ENCODE measurements around the gene DAO. TPM values are rescaled to one million over a fixed set of nuclear protein-coding genes. Genes with fewer than 3 reads are reported as not detected.

Gene DAO
- total RNA-seq, 2 experiments from 2014 or later = not detected

Small RNA genes within 50 kb of the gene (microRNA-seq; reads per million reads assigned to microRNA genes)
- not detected for gene MIR619 (ENCODE audit: borderline replicate concordance)

Small RNA genes within 50 kb of the gene (small RNA-seq; reads per million reads assigned to genes)
- gene MIR619 (not detected), gene RNU6-361P (not detected)

Other genes starting within 250 kb of the DAO start
- 16.9 and 20.0 TPM in 2 replicates for gene SELPLG, start 246.2 kb upstream of the DAO start, total RNA-seq (2014; rRNA removed; shearing (Covaris generic))
- 21.0 and 25.3 TPM in 2 replicates for gene SELPLG, start 246.2 kb upstream of the DAO start, total RNA-seq (2022)
- 74.7 and 76.3 TPM in 2 replicates for gene CORO1C, start 148.6 kb upstream of the DAO start, total RNA-seq (2014; rRNA removed; shearing (Covaris generic))
- 127 and 148 TPM in 2 replicates for gene CORO1C, start 148.6 kb upstream of the DAO start, total RNA-seq (2022)
- gene SSH1, start 22.5 kb upstream of the DAO start, total RNA-seq (2014; rRNA removed; shearing (Covaris generic)) = 5.3 and 8.0 TPM in 2 replicates
- gene SSH1, start 22.5 kb upstream of the DAO start, total RNA-seq (2022) = 16.6 and 17.2 TPM in 2 replicates
- not detected in 2 replicates for gene SVOP, start 141.0 kb downstream of the DAO start, total RNA-seq (2014; rRNA removed; shearing (Covaris generic))
- not detected in 2 replicates for gene SVOP, start 141.0 kb downstream of the DAO start, total RNA-seq (2022)
- gene USP30, start 172.5 kb downstream of the DAO start, total RNA-seq (2014; rRNA removed; shearing (Covaris generic)) = 15.7 and 17.1 TPM in 2 replicates
- gene USP30, start 172.5 kb downstream of the DAO start, total RNA-seq (2022) = 36.2 and 38.6 TPM in 2 replicates
- gene ALKBH2, start 213.4 kb downstream of the DAO start, total RNA-seq (2014; rRNA removed; shearing (Covaris generic)) = 70.3 and 76.8 TPM in 2 replicates
- gene ALKBH2, start 213.4 kb downstream of the DAO start, total RNA-seq (2022) = 90.5 and 111 TPM in 2 replicates
- 50.7 and 60.6 TPM in 2 replicates for gene UNG, start 217.5 kb downstream of the DAO start, total RNA-seq (2014; rRNA removed; shearing (Covaris generic))
- 84.1 and 85.0 TPM in 2 replicates for gene UNG, start 217.5 kb downstream of the DAO start, total RNA-seq (2022)
- 19.7 and 25.6 TPM in 2 replicates for gene ACACB, start 236.5 kb downstream of the DAO start, total RNA-seq (2014; rRNA removed; shearing (Covaris generic))
- gene ACACB, start 236.5 kb downstream of the DAO start, total RNA-seq (2022) = 45.1 and 46.2 TPM in 2 replicates